Neural crest cell (in vitro differentiated cells): ENCODE data around the gene E2F3. TPM values are rescaled to one million over a fixed set of nuclear protein-coding genes. Genes with fewer than 3 reads are reported as not detected.

Source experiments
- DNase-seq: peaks from one replicate; pipeline ENCODE4 v3.0.0; 2021; ENCODE audit warnings: low read depth, mixed read lengths, low spot score
- H3K27ac Mint-ChIP-seq: one replicate; pipeline ENCODE4 v1.8.0; 2021; ENCODE audit warnings: mild to moderate bottlenecking, mixed read lengths; ENCODE audit not compliant: unreplicated experiment
- H3K27me3 Mint-ChIP-seq: 2 replicates; pipeline ENCODE4 v1.8.0; 2021; ENCODE audit warnings: low read depth, mild to moderate bottlenecking, mixed read lengths
- H3K36me3 Mint-ChIP-seq: 2 replicates; pipeline ENCODE4 v1.8.0; 2021; ENCODE audit warnings: low read depth, mild to moderate bottlenecking, mixed read lengths
- H3K4me1 Mint-ChIP-seq: 2 replicates; pipeline ENCODE4 v1.8.0; 2021; ENCODE audit warnings: mixed read lengths
- H3K4me3 Mint-ChIP-seq: one replicate; pipeline ENCODE4 v1.8.0; 2021; ENCODE audit warnings: mild to moderate bottlenecking, mixed read lengths
- H3K9me3 Mint-ChIP-seq: 2 replicates; pipeline ENCODE4 v1.8.0; 2021; ENCODE audit warnings: mixed read lengths
- CTCF ChIP-seq: fragments of 200-600 bp; sonication (generic); conservative IDR thresholded peaks from 2 replicates; pipeline ENCODE4 v1.5.0; 2021; ENCODE audit warnings: antibody characterized with exemption, mild to moderate bottlenecking
- total RNA-seq: library from RNA; stranded (reverse); gene quantifications from 2 replicates; pipeline ENCODE4 v1.2.1, GENCODE V29; 2021

The E2F3 gene
- total RNA-seq, 1 donor from 2014 or later = 43.8 TPM

DNA sequence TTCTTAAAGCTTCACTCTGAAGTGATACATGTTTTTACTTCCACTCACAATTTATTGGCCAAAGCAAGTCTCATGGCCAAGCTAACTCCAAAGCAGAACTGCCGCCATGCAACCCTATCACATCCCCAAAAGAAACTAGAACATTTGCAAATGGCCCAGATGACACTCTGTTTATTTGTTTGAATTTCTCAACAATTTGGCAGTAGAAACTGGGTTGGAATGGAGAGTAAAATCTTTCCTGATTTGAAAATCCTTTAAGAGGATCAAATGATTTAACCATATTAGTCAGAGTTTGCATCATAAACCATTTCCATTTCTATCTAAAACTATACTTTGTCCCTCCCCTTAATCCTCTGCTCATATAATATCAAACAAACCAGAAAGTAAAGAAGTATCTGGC is 39.1 kb upstream of the E2F3 start:
- H3K4me3 Mint-ChIP-seq = no peak overlapping the region
- H3K9me3 Mint-ChIP-seq = peaks cover 2% of the 10 kb centered on the region
- H3K4me1 Mint-ChIP-seq = no peaks in the 10 kb centered on the region

DNA sequence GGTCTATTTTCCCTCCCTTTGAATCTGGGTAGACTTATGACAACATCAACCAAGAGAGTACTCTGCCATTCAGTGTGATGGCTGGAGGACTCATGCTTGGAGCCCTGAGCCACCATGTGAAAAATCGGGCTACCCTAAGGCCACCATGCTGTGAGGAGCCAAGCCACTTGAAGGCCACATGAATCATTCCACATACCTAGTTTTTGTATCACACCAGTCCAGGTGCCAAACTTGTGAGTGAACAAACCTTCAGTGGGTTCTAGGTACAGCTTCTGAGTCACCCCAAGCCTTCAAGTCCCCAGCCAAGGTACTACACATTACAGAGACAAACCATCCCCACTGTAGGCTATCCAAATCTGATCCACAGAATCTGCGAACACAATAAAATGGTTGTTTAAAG is 37.4 kb upstream of the E2F3 start:
- Mint-ChIP-seq H3K27ac (no peak overlapping the region), H3K36me3 (no peaks in the 10 kb centered on the region), H3K4me1 (no peaks in the 10 kb centered on the region), H3K9me3 (no peaks in the 10 kb centered on the region), H3K27me3 (no peaks in the 10 kb centered on the region), H3K4me3 (no peak overlapping the region)
- TF ChIP-seq CTCF = no peak
- DNase-seq = no peak

More for the DNA sequence above, 39.1 kb upstream of the E2F3 start:
- TF ChIP-seq CTCF = no peak
- H3K27me3 Mint-ChIP-seq = no peaks in the 10 kb centered on the region
- no peak overlapping the region for H3K27ac Mint-ChIP-seq
- no peaks in the 10 kb centered on the region for H3K36me3 Mint-ChIP-seq
- no peak for DNase-seq

GRCh38 chr6:20365456-20365855 is 36.2 kb upstream of the E2F3 start:
- no peaks in the 10 kb centered on the region for H3K36me3 Mint-ChIP-seq
- H3K27me3 Mint-ChIP-seq = no peaks in the 10 kb centered on the region
- H3K27ac Mint-ChIP-seq = no peak overlapping the region
- no peak for DNase-seq
- no peaks in the 10 kb centered on the region for H3K9me3 Mint-ChIP-seq
- TF ChIP-seq CTCF = no peak
- no peaks in the 10 kb centered on the region for H3K4me1 Mint-ChIP-seq
- H3K4me3 Mint-ChIP-seq = no peak overlapping the region

DNA sequence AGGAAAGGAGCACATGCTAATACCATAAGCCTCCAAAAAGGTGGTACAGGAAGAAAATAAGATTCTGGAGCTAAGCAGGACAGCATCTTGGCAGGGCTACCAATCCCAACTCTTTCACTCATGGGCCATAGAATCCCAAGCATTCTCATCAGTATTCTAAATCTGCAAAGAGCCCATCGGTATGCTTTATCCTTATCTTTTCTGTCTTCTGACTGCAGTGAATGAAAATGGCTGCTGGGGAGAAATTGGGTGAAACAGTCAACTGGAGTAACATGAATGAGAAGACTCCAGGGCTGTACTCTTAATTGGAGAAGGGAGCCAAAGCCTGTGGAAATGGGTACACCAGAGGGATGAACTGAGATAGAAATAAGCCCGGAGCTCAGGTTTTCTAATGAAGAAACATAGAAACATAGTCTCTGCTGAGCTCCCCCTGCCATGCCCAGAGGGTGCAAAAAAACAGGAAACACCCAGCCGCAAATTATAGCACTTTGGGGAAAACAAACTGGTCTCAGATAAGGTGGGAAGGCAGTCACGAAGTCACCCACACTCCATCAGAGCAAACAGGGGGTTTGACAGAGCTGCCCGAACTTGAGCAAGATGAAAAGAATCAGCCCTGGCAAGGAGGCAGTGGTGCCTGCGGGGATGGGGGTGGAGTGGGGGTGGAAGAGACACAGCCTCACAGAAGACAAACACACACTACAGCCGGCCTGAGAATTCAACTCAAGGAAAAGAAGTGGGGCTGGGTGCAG is 35.4 kb upstream of the E2F3 start:
- Mint-ChIP-seq H3K4me3 (no peak overlapping the region), H3K27me3 (no peaks in the 10 kb centered on the region), H3K9me3 (peaks cover 3% of the 10 kb centered on the region), H3K27ac (no peak overlapping the region), H3K36me3 (no peaks in the 10 kb centered on the region), H3K4me1 (no peaks in the 10 kb centered on the region)
- no peak for TF ChIP-seq CTCF
- DNase-seq = no peak

DNA sequence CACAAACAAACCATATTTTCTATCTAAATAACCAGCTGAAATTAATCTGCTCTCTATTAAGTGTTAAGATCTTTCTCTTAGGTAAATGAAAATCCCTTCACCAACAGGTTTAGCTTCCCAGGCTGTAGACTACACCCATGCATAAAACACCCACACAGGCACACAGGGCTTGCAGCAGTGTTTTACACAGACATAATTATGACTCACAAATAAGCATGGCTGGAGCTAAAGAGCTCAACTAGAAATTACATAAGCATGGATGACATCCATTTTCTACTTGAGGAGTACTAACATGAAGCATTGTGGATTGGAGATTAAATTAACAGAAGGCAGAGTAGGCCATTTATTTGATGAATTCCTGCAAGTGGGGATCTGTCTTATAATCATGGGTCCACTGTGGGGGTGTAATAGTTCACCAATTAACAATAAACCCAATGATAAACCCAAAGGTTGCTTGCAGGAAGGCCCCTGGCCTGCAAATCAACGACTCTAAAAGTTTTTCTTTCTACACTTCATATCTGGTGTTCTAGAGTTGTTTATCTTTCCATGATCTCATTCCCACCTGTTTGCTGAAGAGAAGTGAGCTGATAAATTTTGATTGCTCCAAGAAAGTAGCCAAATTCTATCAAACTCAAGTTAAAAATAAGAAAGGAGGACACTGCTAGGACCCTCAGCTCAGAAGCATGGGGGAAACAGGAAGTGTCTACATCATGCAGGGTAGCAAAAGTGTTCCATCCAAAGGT is 33.8 kb upstream of the E2F3 start:
- no peak for TF ChIP-seq CTCF
- Mint-ChIP-seq H3K27me3 (no peaks in the 10 kb centered on the region), H3K4me1 (no peaks in the 10 kb centered on the region), H3K9me3 (peaks cover 6% of the 10 kb centered on the region), H3K36me3 (no peaks in the 10 kb centered on the region), H3K27ac (no peak overlapping the region), H3K4me3 (no peak overlapping the region)
- no peak for DNase-seq
